GM18511 (cell line): Measurements from ENCODE around the gene ADAD2.
"Not testable (repeated sequence)": the region's sequence is repeated elsewhere in the genome, so short reads cannot be mapped to it uniquely, and the experiment has no call there.

Source experiments
- ATAC-seq: cut with Tn5 transposase; IDR thresholded peaks from one replicate; pipeline ENCODE4 v1.9.1; 2021; ENCODE audit warnings: mild to moderate bottlenecking, moderate library complexity; ENCODE audit not compliant: unreplicated experiment

ADAD2 gene

DNA sequence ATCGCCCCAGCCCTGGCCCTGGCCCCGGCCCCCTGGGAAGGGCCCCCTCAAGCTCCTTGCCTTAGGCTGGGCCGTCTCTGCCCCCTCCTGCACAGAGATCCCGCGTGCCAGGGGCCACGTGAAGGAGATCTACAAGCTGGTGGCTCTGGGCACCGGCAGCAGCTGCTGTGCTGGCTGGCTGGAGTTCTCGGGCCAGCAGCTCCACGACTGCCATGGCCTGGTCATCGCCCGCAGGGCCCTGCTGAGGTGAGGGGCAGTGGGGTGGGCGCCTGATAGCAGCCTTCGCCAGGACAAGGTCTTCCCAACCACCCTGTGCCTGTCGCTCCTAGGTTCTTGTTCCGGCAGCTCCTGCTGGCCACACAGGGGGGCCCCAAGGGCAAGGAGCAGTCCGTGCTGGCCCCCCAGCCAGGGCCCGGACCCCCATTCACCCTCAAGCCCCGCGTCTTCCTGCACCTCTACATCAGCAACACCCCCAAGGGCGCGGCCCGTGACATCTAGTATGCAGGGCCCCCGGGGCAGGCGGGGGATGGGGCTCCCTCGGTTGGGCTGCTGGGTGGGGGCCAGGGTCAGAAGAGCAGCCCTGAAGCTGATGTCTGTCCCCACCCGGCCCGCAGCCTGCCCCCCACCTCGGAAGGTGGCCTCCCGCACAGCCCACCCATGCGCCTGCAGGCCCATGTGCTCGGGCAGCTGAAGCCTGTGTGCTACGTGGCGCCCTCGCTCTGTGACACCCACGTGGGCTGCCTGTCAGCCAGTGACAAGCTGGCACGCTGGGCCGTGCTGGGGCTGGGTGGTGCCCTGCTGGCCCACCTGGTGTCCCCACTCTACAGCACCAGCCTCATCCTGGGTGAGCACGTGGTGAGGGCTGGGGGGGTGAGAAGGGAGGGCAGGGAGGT, 4.5 kb downstream of the ADAD2 start:
- ATAC-seq = no peak

DNA sequence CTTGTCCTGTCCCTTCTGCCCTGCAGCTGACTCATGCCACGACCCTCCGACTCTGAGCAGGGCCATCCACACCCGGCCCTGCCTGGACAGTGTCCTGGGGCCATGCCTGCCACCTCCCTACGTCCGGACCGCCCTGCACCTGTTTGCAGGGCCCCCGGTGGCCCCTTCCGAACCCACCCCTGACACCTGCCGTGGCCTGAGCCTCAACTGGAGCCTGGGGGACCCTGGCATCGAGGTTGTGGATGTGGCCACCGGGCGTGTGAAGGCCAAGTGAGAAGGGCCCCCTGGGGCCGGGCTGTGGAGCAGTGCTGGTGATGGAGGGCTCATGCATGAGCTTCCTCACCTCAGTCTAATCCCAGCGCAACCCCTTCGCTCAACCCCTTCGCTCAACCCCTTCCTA, 5.1 kb downstream of the ADAD2 start:
- no peak for ATAC-seq

DNA sequence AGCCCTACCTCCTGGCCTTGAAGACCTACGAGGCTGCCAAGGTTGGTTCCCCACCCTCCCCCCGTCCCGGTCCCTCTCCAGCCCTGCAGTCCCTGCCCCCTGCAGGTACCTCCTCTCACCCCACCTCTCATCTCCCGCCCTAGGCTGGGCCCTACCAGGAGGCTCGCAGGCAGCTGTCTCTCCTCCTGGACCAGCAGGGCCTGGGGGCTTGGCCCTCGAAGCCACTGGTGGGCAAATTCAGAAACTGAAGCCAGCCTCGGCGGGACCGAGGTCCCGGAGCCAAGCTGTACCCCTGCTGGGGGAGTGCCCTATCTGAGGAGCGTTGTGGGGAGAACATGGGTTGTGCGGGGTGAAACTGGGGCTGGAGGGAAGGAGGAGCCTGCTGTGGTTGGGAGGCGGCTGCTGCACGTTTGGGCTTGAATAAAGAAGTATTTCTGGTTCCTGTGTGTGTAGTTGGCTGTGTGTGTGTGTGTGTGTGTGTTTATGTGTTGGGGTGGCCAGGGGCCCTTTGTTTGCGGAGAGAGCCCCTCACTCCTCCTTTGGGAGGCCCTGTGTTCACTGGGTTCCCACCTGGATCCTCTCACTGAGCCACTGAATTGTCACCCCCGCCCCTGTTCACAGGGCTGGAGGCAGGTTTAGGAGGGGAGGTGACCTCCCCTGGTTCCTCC, 5.9 kb downstream of the ADAD2 start:
- no peak for ATAC-seq

DNA sequence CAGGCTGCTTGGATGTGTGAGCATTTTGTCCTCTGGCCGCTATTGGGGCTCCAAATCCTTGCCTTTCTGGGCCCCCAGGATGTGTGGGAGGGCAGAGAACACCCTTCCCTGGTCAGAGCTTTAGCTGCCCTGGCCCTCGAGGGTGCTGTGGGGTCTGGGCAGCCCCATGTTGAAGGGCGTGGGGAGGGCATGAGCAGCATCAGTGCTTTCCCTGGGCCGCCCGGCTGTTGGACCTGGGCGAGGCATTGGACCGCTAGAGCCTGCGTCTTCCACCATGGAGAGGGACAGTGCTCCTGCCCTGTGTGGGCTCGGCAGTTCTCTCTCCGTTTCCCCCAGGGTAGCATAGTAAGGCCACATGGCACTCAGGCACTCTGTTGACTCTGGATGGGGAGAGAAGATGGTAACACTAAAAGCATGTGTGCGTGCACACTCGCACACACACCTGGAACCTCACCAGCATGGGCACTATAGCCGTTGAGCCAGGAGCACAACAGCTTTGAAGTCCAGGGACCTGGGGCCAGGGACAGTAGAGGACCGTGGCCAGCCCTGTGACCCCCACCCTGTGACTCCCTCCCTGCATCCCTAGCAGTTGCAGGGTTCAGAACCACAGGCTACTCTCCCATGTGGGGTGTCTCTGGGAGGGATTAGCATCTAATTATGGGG, 6.6 kb downstream of the ADAD2 start:
- no peak for ATAC-seq

DNA sequence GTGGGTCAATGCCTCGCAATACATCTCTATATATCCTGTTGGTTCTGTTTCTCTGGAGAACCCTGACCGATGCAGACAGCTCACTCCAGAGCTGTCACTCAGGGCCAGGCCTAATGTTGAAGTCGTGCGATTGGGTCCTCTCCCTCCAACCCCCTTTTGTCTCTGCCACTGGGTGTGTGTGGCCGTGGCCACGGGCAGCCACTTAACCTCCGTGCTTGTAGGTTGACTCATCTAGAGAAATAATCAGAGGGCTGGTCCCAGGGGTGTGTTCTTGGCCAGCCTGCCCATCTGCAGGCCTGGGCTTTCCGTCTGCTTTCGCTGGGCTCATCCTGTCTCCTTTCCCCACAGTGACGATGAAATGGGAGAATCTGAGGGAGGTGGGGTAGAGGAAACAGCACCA, 7.4 kb downstream of the ADAD2 start:
- ATAC-seq = no peak

DNA sequence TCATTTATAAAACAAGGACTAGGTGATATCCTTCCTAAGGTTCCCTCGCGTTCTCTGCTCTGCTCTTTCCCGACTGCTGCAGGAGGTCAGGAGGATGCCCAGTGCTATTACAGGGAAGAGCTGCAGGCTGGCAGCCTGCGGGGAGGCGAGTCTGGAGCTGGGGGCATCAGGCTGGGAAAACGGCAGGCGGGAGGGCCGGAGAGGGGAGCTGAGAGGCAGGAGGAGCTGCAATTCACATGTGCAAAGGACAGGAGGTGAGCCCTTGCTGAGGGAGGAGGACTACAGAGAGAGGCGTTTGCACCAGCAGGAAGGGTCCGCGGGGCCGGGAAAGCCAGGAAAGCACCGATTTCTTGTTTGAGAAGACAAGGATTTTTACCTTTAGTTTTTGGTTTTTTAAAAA, 8.1 kb downstream of the ADAD2 start:
- no peak for ATAC-seq

DNA sequence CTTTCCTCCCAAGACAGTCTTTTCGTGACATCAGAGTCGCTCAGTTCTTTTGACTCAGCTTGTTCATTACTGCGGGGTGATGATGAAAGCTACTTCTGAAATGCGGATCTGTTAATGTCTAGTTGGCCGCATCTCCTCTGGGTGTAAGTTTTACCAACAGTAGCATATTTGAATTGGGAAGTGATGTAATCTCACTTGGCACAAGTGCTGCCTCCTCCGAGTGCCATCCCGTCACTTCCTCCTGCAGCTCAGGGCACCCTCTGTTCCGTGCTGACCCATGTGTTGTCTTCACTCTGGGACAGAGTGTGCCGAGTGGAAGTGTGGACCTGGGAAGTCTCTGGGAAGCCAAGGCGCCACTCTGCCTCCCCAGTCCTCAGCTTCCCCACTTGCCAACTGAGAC, 8.9 kb downstream of the ADAD2 start:
- ATAC-seq = no peak

DNA sequence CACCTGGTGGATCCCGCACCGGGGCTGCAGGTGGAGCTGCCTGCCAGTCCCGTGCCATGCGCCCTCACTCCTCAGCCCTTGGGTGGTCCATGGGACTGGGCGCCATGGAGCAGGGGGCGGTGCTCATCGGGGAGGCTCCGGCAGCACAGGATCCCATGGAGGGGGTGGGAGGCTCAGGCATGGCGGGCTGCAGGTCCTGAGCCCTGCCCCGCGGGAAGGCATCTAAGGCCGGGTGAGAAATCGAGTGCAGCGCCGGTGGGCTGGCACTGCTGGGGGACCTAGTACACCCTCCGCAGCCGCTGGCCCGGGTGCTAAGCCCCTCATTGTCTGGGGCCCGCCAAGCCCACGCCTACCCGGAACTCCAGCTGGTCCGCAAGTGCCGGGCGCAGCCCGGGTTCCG, 13.6 kb downstream of the ADAD2 start:
- not testable (repeated sequence) for ATAC-seq

DNA sequence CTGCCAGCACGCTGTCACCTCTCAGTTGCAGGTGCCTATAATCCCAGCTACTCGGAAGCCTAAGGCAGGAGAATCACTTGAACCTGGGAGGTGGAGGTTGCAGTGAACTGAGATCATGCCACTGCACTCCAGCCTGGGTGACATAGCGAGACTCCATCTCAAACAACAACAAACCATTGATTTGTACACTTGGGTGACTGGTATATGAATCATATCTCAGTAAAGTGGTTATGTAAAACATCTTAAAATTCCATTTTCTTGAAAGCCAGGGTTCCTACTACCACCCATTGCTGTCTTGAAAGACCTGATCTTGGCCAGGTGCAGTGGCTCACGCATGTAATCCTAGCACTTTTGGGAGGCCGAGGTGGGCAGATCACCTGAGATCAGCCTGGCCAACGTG, 14.2 kb downstream of the ADAD2 start:
- not testable (repeated sequence) for ATAC-seq

DNA sequence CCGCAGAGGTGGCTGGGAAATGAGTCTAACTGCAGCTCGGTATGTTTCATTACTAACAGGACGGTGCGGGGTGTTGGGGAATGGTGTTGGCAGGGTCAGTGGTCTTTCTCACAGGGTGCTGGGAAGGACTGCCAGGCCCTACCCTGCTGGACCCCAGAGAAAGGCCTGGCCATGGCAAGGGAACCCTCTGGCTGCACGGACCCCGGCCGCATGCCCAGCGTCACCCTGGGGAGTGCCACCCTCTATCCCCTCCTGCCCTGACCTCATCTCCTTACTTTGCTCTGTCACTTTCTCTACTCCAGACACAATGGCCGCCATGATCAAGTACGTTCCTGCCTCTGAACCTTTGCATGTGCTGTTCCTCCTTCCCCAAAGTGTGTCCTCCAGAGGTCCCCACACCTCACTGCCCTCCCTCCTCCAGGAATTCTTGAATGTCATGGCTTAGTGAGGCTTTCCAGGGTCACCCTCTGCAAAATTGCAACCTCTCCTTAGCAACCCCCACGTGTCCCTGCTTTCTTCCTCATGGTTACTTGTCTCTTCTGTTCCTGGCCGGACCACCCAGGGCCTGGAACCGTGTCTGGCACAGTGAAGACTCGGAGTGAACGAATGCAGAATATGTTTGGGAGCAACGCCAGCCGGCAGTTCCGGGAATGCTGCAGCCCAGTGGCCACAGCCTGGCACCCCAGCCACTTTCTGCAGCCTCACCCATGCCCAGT, 15.2 kb downstream of the ADAD2 start:
- no peak for ATAC-seq

DNA sequence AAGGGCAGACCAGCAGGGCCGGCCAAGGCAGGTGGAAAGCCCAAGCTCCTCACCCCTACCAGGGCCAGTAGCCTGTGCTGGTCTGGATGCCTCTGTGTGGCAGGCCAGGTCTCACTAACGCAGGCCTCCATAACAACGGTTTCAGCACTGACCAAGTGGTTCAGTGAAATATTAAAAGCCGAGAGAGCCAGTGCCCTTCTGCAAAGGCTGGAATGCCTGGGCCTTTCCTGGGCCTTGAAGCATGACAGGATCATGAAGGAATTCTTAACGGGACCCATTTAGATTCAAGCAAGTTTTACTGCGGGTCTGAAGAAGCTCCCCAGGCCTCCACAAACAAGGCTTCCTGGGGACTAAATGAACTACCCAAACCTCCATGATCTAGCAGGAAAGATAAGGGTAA, 16.3 kb downstream of the ADAD2 start:
- ATAC-seq = no peak

DNA sequence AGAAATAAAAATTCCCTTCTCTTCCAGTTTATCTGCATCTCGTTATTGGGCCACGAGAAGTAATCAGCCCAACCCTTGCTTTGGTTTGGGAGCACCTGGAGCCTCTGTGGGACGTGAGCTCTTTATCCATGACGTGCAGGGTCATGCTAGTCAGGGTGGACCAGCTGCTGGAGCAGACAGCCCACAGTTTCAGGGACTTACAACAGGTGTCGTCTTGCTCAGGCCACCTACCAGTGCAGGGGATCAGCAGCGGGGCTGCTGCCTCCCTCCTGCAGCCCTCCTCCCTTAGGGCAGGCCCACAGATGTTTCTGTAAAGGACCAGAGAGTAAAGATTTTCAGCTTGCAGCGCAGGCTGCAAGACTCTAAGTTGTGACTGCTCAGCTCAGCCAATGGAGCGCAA, 16.9 kb downstream of the ADAD2 start:
- no peak for ATAC-seq

DNA sequence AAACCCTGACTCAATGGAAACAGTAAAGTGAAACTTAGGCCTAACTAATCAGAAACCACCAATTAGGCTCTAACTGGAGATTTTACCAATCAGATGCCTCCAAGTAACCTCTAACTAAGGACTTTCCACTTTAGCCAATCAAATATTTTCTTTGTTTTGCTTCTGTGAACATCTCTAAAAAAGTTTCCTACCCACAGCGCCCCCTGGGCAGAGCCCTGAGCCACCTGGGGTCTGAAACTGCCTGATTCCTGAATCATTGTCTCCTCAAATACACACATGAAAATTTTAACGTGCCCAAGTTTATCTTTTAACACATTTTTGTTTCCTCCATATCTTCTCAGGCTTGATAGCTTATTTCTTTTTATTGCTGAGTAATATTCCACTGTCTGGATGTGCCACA, 19.0 kb downstream of the ADAD2 start:
- no peak for ATAC-seq

DNA sequence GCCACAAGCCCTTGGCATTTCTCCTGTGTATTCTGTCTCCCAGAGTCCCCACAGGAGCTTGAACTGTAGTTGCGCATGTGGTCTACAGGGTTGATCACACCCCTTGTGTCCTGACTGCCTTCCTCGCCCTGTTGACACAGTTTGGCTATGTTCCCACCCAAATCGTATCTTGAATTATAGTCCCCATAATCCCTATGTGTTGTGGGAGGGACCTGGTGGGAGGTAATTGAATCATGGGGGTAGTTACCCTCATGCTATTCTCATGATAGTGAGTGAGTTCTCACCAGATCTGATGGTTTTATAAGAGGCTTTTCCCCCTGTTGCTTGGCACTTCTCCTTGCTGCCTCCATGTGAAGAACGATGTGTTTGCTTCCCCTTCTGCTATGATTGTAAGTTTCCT, 21.2 kb downstream of the ADAD2 start:
- no peak for ATAC-seq

DNA sequence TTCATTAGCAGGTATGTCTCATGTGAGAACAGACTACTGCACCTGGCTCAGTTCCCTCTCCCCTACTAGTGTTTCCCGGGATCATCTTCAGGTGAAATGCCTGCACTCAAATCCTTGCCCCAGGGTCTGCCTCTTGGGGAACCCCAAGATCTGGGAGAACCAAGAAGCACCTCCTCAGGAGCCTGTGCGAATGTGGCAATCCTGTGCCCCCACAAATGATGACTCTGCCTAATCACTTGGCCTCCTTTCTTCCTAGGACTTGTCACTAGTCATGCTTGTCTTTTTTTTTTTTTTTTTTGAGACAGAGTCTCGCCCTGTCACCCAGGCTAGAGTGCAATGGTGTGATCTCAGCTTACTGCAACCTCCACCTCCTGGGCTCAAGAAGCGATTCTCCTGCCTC, 21.7 kb downstream of the ADAD2 start:
- no peak for ATAC-seq

DNA sequence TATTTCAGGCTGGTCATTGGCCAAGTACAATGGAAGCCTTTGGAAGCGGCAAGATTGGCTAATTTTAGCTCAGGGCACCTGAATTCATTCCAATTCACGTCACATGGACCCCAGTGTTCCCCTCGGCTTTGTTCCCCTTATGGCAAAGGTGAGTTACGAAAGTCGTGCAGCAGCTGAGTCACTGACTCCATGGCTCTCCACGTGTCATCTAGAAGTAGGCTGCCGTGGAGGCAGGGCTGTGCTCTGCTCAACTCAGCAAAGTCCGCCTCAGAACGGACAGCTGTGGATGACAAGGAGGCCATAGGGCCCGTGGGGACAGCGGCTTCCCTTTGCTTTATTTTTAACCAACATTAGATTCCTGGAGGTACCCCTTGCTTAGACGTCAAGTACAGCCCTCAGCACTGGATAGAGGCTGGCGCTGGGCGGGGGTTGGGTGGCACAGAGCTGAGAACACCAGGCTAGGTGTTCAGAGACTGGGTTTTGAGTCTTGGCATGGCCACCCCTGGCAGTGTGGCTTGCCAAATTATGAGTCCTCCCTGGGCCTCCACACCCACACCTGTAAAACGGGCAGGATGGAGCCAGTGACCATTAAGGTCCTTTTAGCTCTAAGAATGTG, 23.6 kb downstream of the ADAD2 start:
- no peak for ATAC-seq

DNA sequence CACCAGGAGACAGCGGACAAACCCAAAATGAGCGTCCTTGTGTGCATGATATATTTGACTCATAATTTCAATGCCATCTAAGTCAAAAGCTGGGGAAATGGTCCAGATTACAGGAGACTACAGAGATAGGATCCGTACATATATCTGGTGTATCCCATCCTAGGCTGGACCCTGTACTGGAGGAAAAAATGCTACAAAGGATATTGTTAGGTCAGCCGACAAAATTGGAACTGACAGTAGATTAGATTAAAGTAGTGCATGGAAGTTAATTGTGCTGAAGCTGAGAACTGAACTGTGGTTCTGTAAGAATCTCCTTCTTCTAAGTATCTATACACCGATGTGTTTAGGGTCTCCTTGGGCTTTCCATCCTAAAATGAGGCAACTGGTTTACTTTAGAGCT, 24.6 kb downstream of the ADAD2 start:
- ATAC-seq = no peak

DNA sequence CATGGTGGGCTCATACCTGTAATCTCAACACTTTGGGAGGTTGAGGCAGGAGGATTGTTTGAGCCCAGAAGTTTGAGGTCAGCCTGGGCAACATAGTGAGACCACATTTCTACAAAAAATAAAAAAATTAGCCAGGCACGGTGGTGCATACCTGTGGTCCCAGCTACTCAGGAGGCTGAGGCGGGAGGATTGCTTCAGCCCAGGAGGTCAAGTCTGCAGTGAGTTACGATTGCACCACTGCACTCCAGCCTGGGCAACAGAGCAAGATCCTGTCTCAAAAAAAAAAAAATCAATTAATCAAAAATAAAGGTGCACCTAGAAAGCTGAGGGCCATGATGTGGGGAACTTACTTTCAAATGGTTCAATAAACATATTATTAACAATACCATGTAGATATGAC, 25.2 kb downstream of the ADAD2 start:
- ATAC-seq = not testable (repeated sequence)

DNA sequence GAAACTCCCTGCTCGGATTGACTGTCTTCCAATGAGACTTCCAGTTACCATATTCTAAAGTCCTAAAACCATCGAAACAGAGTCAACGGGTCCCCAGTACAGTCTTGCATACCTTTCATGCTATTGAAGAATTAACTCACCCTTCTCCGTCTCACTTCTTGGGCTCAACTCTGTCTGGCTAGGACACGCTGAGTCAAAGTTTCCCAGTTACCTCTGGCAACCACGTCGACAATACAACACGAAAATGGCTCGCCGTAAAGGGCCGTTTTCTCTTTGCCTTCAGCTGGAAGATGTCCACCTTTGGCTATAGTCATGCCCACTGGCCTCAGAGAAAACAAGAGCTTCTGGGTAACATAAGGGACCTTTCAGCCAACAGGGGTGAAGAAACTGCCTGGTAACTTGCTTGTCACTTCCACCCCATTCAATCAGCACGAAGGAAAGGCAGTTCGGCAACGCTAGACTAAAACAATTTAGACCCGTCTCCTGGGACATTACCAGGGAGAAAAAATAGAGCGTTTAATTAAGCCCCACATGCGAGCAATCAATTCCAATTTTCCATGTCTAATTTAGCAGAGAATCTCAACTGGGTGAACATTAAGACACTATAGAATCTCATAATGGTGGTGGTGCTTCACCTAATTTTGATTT, 27.3 kb downstream of the ADAD2 start:
- ATAC-seq = no peak

DNA sequence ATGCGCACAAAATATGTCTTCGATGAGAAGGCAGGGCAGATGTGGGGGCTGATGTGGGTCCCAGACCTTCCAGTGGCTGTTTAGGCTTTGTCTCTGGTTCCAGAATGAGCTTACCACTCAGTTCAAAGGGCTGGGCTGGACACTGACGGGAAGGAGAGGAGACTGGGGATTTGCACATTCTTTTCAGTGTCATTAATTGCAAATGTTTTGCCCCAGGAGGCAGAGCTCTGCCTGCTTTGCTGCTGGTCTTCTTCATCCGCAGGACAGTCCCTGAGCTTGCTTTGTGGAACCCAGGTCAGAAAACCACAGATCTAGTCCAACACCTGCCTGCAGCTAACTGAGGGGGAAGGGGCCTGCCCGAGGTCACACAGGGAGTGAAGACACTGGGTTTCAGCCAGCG, 28.0 kb downstream of the ADAD2 start:
- ATAC-seq = no peak
